Measurements from ENCODE around the gene GPHN. TPM values are rescaled to one million over a fixed set of nuclear protein-coding genes. Genes with fewer than 3 reads are reported as not detected.
"Not testable (repeated sequence)": the region's sequence is repeated elsewhere in the genome, so short reads cannot be mapped to it uniquely, and the experiment has no call there.

GPHN gene
- total RNA-seq, 4 donors from 2014 or later, result 16.7 to 34.8 (median 27.0) TPM

DNA sequence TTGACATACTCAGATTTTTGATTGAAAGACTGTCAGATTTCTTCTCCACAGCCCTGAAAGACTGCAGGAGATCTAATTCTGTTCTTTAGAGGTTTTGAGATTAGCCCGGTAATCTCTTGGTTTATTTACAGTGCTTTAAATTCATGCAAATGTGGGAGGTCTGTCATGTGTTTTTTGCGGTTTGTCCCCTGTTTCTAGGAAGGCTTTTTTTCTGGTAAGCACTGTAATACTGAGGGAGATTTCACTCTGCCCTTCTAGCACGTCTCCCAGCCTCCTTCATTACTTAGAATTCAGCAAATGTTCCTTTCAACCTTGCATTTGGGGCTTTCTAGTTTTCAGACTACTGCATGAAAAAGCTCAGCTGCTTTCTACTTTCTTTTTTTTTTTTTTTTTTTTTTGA, 31.1 kb downstream of the GPHN start:
- H3K36me3 ChIP-seq, result no peaks in the 10 kb centered on the region
- TF ChIP-seq POLR2AphosphoS5 (IDR thresholded peaks at IDR 0.05) (no peak), EP300 (IDR thresholded peaks at IDR 0.05) (no peak), POLR2A (IDR thresholded peaks at IDR 0.05) (no peak)
- no peak overlapping the region for H3K4me3 ChIP-seq
- no peaks in the 10 kb centered on the region for H3K4me1 ChIP-seq
- no peaks in the 10 kb centered on the region for H3K9me3 ChIP-seq
- no peak for DNase-seq (ENCODE audit: low spot score in 2 of 2)
- H3K27ac ChIP-seq, result no peak overlapping the region
- 90% methylated on average over 3 of the region's 3 CpGs for WGBS
- H3K27me3 ChIP-seq, result no peaks in the 10 kb centered on the region

DNA sequence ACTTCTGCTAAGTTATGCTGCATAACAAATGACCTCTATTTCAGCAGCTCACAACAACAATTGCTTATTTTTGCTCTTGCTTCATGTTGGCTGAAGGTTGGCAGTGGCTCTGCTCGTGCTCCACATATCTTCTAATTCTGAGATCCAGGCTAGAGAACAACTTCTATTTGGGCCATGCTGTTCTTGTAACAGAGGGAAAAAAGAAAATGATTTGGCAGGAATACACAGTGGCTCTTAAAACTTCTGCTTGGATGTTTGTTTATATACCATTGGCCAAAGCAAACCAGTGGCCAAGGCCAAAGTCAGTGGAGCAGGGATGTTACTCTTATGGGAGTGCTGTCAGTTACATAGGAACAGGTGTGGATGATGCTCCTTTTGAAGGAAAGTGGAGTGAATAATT, 32.1 kb downstream of the GPHN start:
- DNase-seq (ENCODE audit: low spot score in 2 of 2), result no peak
- Histone ChIP-seq H3K4me3 (no peak overlapping the region), H3K27me3 (no peaks in the 10 kb centered on the region), H3K9me3 (no peaks in the 10 kb centered on the region), H3K4me1 (no peaks in the 10 kb centered on the region), H3K36me3 (no peaks in the 10 kb centered on the region), H3K27ac (no peak overlapping the region)
- WGBS, result 72% methylated on average over 1 of the region's 1 CpG
- no peak for TF ChIP-seq POLR2AphosphoS5 (IDR thresholded peaks at IDR 0.05)

DNA sequence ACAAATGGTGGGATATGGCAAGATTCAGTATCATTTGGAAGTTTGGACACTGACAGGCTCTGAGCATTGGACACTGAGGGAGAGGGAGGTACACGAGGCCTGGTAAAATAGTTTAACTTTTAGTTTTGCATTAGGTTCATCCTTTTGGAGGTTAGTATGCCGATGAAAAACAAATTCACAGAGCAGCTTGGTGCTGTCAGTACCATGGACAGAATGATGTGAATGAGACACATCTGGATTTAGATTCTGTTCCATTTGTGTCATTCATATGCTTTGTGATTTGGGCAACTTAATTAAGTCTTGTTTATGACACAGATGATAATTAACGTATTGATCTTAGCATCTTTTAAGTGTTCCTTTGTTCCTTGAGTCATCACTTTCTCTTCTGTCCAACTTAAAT, 33.7 kb downstream of the GPHN start:
- 89% methylated on average over 3 of the region's 3 CpGs for WGBS
- no peak for DNase-seq (ENCODE audit: low spot score in 2 of 2)
- no peaks in the 10 kb centered on the region for H3K4me1 ChIP-seq
- no peak overlapping the region for H3K4me3 ChIP-seq
- no peaks in the 10 kb centered on the region for H3K27me3 ChIP-seq
- H3K9me3 ChIP-seq, result no peaks in the 10 kb centered on the region
- TF ChIP-seq, protein P1, sequence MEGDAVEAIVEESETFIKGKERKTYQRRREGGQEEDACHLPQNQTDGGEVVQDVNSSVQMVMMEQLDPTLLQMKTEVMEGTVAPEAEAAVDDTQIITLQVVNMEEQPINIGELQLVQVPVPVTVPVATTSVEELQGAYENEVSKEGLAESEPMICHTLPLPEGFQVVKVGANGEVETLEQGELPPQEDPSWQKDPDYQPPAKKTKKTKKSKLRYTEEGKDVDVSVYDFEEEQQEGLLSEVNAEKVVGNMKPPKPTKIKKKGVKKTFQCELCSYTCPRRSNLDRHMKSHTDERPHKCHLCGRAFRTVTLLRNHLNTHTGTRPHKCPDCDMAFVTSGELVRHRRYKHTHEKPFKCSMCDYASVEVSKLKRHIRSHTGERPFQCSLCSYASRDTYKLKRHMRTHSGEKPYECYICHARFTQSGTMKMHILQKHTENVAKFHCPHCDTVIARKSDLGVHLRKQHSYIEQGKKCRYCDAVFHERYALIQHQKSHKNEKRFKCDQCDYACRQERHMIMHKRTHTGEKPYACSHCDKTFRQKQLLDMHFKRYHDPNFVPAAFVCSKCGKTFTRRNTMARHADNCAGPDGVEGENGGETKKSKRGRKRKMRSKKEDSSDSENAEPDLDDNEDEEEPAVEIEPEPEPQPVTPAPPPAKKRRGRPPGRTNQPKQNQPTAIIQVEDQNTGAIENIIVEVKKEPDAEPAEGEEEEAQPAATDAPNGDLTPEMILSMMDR (IDR thresholded peaks at IDR 0.05), result no peak
- TF ChIP-seq POLR2A (IDR thresholded peaks at IDR 0.05) (no peak), POLR2AphosphoS5 (IDR thresholded peaks at IDR 0.05) (no peak), EP300 (IDR thresholded peaks at IDR 0.05) (no peak)
- no peaks in the 10 kb centered on the region for H3K36me3 ChIP-seq
- H3K27ac ChIP-seq, result no peak overlapping the region

DNA sequence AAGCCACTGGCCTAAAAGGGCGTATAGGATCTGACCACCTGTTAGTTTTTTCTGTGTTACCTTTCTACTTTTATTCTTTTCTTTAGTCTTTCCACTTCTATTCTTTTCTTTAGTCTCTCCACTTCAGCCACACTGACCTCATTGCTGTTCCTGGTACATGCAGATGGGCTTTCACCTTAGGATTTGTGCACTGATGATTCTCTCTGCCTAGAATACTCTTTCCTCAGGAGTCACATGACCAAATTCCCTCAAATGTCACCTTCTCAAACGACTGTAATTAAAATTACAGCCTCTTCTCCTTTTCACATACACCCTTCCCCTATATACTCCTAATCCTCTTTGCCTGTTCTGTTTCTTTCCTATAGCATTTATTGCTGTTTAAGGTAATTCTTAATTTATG, 36.0 kb downstream of the GPHN start:
- WGBS, result 76% methylated on average over 2 of the region's 2 CpGs
- Histone ChIP-seq H3K36me3 (no peaks in the 10 kb centered on the region), H3K27me3 (no peaks in the 10 kb centered on the region), H3K27ac (no peak overlapping the region), H3K9me3 (no peaks in the 10 kb centered on the region), H3K4me1 (no peaks in the 10 kb centered on the region), H3K4me3 (no peak overlapping the region)
- DNase-seq (ENCODE audit: low spot score in 2 of 2), result no peak
- TF ChIP-seq, protein P1 (IDR thresholded peaks at IDR 0.05), result no peak
- no peak for TF ChIP-seq EP300 (IDR thresholded peaks at IDR 0.05)
- no peak for TF ChIP-seq POLR2AphosphoS5 (IDR thresholded peaks at IDR 0.05)
- TF ChIP-seq POLR2A (IDR thresholded peaks at IDR 0.05), result no peak

DNA sequence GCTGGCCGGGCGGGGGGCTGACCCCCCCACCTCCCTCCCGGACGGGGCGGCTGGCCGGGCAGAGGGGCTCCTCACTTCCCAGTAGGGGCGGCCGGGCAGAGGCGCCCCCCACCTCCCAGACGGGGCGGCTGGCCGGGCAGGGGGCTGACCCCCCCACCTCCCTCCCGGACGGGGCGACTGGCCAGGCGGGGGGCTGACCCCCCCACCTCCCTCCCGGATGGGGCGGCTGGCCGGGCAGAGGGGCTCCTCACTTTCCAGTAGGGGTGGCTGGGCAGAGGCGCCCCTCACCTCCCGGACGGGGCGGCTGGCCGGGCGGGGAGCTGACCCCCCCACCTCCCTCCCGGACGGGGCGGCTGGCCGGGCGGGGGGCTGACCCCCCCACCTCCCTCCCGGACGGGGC, 37.2 kb downstream of the GPHN start:
- H3K36me3 ChIP-seq; H3K27ac ChIP-seq; H3K9me3 ChIP-seq; DNase-seq (ENCODE audit: low spot score in 2 of 2); H3K27me3 ChIP-seq; H3K4me1 ChIP-seq; H3K4me3 ChIP-seq: not testable (repeated sequence)
- no CpG with 5 or more reads among the region's 32 CpGs for WGBS

DNA sequence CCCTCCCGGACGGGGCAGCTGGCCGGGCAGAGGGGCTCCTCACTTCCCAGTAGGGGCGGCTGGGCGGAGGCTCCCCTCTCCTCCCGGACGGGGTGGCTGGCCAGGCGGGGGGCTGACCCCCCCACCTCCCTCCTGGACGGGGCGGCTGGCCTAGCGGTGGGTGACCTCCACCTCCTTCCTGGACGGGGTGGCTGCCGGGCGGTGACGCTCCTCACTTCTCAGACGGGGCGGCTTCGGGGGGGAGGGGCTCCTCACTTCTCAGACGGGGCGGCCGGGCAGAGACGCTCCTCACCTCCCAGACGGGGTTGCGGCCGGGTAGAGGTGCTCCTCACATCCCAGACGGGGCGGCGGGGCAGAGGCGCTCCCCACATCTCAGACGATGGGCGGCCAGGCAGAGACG, 37.8 kb downstream of the GPHN start:
- not testable (repeated sequence) for H3K4me3 ChIP-seq; H3K9me3 ChIP-seq; H3K4me1 ChIP-seq; H3K36me3 ChIP-seq; H3K27ac ChIP-seq; DNase-seq (ENCODE audit: low spot score in 2 of 2); H3K27me3 ChIP-seq
- 100% methylated on average over 4 of the region's 32 CpGs for WGBS

DNA sequence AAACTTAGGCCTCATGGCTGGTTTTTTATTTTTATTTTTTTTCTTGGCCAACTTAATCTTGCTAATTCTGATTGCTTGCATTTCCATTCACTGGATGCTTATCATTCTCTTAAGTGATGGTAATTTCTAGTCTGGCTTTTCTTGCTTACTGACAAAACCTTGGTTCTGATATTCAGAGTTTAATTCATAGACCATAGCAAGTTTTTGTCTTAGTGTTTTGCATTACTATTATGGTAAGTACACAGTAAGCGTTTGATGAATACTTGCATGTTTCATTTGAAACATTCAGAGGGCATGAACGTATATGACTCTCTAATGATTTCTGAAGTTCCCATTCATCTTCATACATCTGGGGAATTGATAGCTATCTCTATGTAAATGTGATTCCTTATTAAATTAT, 55.8 kb downstream of the GPHN start:
- no peaks in the 10 kb centered on the region for H3K9me3 ChIP-seq
- no peak for DNase-seq (ENCODE audit: low spot score in 2 of 2)
- H3K27ac ChIP-seq, result no peak overlapping the region
- TF ChIP-seq EP300 (IDR thresholded peaks at IDR 0.05) (no peak), POLR2AphosphoS5 (IDR thresholded peaks at IDR 0.05) (no peak), POLR2A (IDR thresholded peaks at IDR 0.05) (no peak)
- TF ChIP-seq, protein P1 (IDR thresholded peaks at IDR 0.05), result no peak
- H3K4me1 ChIP-seq, result no peaks in the 10 kb centered on the region
- no peak overlapping the region for H3K4me3 ChIP-seq
- H3K27me3 ChIP-seq, result no peaks in the 10 kb centered on the region
- no peaks in the 10 kb centered on the region for H3K36me3 ChIP-seq
- WGBS, result 90% methylated on average over 2 of the region's 2 CpGs
